ENCODE data around the gene BNIPL. TPM values are rescaled to one million over a fixed set of nuclear protein-coding genes. Genes with fewer than 3 reads are reported as not detected.

Gene BNIPL
- total RNA-seq, 2 donors from 2014 or later: 0.69 to 1.9 TPM

DNA sequence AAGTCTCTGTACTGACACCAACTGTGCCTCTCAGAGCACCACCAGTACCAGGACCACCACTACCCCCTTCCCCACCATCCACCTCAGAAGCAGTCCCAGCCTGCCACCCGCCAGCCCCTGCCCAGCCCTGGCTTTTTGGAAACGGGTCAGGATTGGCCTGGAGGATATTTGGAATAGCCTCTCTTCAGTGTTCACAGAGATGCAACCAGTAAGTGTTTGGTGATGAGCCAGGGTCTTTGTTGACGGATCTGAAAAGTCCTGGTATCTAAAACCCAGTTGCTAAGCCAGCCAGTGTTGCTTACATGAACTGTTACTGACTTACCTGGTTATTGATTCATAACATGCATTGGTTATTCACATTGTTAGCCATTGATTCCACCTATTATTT, 12.3 kb downstream of the BNIPL start:
- H3K9ac ChIP-seq (ENCODE audit: low read depth in 2 of 2, low read length in 2 of 2): peak overlapping the region; percentile 77 to 79
- peak overlapping the region; percentile 62 for H3K4me3 ChIP-seq
- intact Hi-C loops (cut with DNase I): no loop called here
- no peaks in the 10 kb centered on the region for H3K27me3 ChIP-seq
- peaks cover 7% of the 10 kb centered on the region for H3K4me1 ChIP-seq
- peaks cover 14% of the 10 kb centered on the region for H3K36me3 ChIP-seq
- DNase-seq: no peak
- no peaks in the 10 kb centered on the region for H3K9me3 ChIP-seq
- H3K27ac ChIP-seq: peak overlapping the region; percentile 74
- TF ChIP-seq, protein P1, sequence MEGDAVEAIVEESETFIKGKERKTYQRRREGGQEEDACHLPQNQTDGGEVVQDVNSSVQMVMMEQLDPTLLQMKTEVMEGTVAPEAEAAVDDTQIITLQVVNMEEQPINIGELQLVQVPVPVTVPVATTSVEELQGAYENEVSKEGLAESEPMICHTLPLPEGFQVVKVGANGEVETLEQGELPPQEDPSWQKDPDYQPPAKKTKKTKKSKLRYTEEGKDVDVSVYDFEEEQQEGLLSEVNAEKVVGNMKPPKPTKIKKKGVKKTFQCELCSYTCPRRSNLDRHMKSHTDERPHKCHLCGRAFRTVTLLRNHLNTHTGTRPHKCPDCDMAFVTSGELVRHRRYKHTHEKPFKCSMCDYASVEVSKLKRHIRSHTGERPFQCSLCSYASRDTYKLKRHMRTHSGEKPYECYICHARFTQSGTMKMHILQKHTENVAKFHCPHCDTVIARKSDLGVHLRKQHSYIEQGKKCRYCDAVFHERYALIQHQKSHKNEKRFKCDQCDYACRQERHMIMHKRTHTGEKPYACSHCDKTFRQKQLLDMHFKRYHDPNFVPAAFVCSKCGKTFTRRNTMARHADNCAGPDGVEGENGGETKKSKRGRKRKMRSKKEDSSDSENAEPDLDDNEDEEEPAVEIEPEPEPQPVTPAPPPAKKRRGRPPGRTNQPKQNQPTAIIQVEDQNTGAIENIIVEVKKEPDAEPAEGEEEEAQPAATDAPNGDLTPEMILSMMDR (IDR thresholded peaks at IDR 0.05): peak; percentile 40

DNA sequence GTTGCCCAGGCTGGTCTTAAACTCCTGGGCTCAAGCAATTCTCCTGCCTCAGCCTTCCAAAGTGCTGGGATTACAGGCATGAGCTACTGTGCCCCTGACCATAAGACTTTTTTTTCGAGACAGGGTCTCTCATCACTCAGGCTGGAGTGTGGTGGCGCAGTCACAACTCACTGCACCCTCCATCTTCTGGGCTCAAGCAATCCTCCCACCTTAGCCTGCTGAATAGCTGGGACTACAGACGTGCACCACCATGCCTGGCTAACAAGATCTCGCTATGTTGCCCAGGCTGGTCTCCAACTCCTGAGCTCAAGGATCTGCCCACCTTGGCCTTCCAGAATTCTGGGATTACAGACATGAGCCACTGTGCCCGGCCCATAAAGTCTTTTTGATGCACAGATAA, 13.1 kb downstream of the BNIPL start:
- no peak for DNase-seq

DNA sequence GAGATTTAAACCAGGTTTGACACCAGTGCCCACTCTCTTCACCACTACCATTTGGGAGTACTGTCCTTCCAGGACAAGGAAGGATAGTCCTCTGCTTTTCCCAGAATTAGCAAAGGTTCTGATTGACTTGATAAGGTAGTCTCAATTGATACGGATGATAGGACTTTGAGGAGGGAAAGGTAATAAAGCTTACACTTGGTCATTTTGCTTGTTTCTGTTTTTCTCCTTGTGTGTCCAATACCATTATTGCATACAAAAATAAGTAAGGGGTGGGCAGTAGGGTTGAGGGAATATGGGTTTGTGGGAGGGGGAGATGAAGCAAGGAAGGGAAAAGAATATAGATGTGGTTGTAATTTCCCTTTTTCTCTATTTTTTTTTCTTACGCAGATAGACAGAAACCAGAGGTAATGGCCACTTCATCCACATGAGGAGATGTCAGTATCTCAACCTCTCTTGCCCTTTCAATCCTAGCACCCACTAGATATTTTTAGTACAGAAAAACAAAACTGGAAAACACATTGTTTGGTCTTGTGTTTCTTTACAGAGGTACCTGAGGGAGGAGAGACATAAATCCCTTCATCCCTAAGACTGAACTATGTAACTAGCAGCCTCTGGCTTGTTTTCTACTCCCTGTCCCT, 13.8 kb downstream of the BNIPL start:
- Histone ChIP-seq H3K9ac (ENCODE audit: low read depth in 2 of 2, low read length in 2 of 2) (no peak overlapping the region), H3K36me3 (peaks cover 29% of the 10 kb centered on the region), H3K27me3 (no peaks in the 10 kb centered on the region), H3K9me3 (no peaks in the 10 kb centered on the region), H3K4me1 (peaks cover 7% of the 10 kb centered on the region), H3K27ac (no peak overlapping the region), H3K4me3 (no peak overlapping the region)
- TF ChIP-seq, protein P1 (IDR thresholded peaks at IDR 0.05): no peak
- intact Hi-C loops (cut with DNase I): no loop called here
- no peak for DNase-seq

More for the DNA sequence above, 13.1 kb downstream of the BNIPL start:
- intact Hi-C loops (cut with DNase I): no loop called here
- H3K27me3 ChIP-seq: no peaks in the 10 kb centered on the region
- H3K36me3 ChIP-seq: peaks cover 22% of the 10 kb centered on the region
- no peak overlapping the region for H3K27ac ChIP-seq
- peaks cover 7% of the 10 kb centered on the region for H3K4me1 ChIP-seq
- no peaks in the 10 kb centered on the region for H3K9me3 ChIP-seq
- no peak overlapping the region for H3K4me3 ChIP-seq
- TF ChIP-seq, protein P1 (IDR thresholded peaks at IDR 0.05): no peak
- no peak overlapping the region for H3K9ac ChIP-seq (ENCODE audit: low read depth in 2 of 2, low read length in 2 of 2)

DNA sequence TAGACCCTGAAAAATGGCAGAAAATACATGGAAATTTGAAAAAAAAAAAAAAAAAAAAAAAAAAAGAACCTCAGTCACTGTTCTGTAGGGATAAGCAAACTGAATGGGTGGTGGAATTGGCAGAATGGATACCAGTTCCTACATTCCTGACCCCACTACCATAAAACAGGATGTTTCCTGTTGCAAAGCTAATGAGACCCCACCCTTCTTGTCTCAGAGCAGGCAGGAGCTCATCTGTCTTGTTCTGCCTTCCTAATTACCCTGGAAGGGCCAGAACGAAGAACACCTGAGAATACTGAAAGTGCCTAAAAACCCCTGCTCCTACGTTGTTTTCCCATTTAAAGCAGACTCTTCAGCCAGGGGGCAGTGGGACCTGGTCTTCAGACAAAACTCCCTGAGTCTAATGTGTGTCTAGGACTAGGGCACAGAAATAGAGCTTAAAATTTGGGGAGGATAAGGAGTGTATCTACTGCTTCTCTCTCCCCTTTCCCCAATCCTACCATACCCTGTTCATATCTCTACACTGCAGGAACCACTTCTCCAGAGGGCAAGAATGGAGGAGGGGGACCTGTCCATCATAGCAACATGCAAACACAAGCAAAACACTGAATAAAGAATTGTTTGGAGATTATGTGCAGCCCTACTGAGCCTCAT, 15.1 kb downstream of the BNIPL start:
- Histone ChIP-seq H3K4me3 (no peak overlapping the region), H3K4me1 (peaks cover 7% of the 10 kb centered on the region), H3K27me3 (no peaks in the 10 kb centered on the region), H3K27ac (no peak overlapping the region), H3K9me3 (no peaks in the 10 kb centered on the region), H3K36me3 (peaks cover 34% of the 10 kb centered on the region), H3K9ac (ENCODE audit: low read depth in 2 of 2, low read length in 2 of 2) (no peak overlapping the region)
- TF ChIP-seq, protein P1 (IDR thresholded peaks at IDR 0.05): no peak
- no peak for DNase-seq
- intact Hi-C loops (cut with DNase I): no loop called here

DNA sequence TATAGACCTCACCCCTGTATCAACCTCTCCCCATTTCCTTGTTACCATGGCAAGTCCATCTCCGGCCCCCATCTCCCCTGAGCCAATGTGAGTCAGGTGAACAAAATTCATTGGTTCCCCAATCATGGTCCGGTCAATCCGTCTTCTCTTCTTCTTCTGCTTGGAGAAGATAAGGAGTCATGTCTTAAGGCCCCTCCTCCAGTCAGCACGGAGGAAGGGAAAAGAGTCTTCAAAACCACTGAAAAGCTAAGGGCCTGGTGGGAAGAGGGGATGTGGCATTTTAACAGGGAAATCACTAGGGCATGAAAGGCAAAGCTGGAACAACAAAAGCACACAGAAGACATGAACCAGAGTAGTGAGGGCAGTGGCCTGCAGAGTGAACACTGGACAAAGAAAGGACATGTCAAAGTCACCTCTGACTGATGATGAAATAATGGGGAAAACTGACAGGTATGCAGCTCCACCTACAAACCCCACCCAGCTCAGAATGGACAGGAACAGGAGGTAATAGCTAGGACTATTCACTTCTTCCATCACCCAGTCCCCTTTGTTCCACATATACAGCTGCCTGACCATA, 18.7 kb downstream of the BNIPL start:
- peak overlapping the region; percentile 91 for H3K27ac ChIP-seq
- intact Hi-C loops (cut with DNase I): loop anchor here (5.0 kb wide), 1 partner anchor 48 kb away; the partner anchor contains the start of genes MINDY1 and PRUNE1
- DNase-seq: no peak
- TF ChIP-seq, protein P1 (IDR thresholded peaks at IDR 0.05): no peak
- peaks cover 34% of the 10 kb centered on the region for H3K36me3 ChIP-seq
- H3K4me3 ChIP-seq: no peak overlapping the region
- peak overlapping the region; percentile 41 to 58 for H3K9ac ChIP-seq (ENCODE audit: low read depth in 2 of 2, low read length in 2 of 2)
- H3K4me1 ChIP-seq: peaks cover 7% of the 10 kb centered on the region
- H3K9me3 ChIP-seq: no peaks in the 10 kb centered on the region
- H3K27me3 ChIP-seq: no peaks in the 10 kb centered on the region

Measured in colonic mucosa (tissue), 4 donors.